Suprapubic skin (tissue), 4 donors: ENCODE results near the gene STX16.

Experiments used
- EP300 ChIP-seq: sonication (generic); formaldehyde crosslinking; IDR thresholded peaks from one replicate; pipeline ENCODE4 v1.6.1; 2017; ENCODE audit warnings: antibody characterized with exemption
- POLR2A ChIP-seq, 2 donors: fragments of 450-650 bp; IDR thresholded peaks; one replicate each; pipeline ENCODE4 v1.6.1; 2017; ENCODE audit warnings: antibody characterized with exemption in 2 of 2, mild to moderate bottlenecking in 2 of 2, moderate library complexity in 2 of 2
- POLR2AphosphoS5 ChIP-seq, 3 donors: sonication (generic); formaldehyde crosslinking; IDR thresholded peaks; one replicate each; pipeline ENCODE4 v1.6.1; 2017; ENCODE audit warnings: antibody characterized with exemption in 3 of 3
- TF ChIP-seq, protein P1 (sequence below), 2 donors: fragments of 200-600 bp in 1 of 2; fragments of 450-650 bp in 1 of 2; sonication (generic) in 1 of 2; IDR thresholded peaks; one replicate each; pipeline ENCODE4 v1.5.1; 2016 to 2019; ENCODE audit warnings: antibody characterized with exemption in 2 of 2, mild to moderate bottlenecking in 1 of 2, moderate library complexity in 1 of 2

DNA sequence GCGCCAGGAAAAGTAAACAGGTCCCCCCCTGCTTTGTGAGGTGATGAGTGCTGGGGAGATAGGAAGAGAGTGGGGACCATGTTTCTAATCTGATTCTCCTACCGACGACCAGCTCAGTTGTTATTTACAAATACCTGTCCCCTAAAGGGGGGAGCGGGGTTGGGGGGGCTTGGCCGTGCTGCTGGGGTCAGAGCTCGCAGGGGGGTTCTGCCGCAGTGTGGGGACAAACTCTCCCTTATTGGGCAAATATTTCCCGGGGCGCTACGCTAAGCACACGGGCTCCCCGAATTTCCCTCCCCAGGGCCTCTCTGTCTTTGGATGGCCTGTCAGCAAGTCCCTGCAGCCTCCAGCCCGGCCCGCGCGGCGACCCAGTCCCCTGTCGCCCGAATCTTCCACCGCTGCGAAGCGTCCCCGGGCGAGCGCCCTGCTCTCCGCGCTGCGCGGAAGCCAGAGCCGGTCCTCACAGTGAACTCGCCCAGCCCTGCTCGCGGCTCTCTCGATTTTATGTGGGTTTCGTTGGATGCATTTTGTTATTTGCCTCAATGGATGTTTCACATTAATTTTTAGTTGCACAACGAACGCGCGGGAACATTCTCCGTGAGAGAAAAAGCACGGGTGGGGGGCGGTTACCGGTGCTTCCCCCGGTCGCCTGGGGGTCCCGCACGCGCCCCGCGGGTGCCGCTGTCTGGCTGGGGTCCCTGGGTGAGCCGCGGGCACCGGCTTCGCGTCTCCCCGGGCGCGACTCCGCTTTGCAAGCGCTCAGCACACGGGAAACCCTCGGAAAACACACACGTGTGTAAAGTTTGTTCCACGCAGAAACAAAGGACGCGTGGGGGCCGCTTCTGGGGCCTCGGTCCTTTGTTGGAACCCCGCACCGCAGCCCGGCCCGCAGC, 1.5 kb upstream of the STX16 start:
- TF ChIP-seq EP300 (no peak), POLR2A (IDR thresholded peaks at IDR 0.05) (no peak), POLR2AphosphoS5 (IDR thresholded peaks at IDR 0.05) (no peak)
- TF ChIP-seq, protein P1, sequence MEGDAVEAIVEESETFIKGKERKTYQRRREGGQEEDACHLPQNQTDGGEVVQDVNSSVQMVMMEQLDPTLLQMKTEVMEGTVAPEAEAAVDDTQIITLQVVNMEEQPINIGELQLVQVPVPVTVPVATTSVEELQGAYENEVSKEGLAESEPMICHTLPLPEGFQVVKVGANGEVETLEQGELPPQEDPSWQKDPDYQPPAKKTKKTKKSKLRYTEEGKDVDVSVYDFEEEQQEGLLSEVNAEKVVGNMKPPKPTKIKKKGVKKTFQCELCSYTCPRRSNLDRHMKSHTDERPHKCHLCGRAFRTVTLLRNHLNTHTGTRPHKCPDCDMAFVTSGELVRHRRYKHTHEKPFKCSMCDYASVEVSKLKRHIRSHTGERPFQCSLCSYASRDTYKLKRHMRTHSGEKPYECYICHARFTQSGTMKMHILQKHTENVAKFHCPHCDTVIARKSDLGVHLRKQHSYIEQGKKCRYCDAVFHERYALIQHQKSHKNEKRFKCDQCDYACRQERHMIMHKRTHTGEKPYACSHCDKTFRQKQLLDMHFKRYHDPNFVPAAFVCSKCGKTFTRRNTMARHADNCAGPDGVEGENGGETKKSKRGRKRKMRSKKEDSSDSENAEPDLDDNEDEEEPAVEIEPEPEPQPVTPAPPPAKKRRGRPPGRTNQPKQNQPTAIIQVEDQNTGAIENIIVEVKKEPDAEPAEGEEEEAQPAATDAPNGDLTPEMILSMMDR (IDR thresholded peaks at IDR 0.05): no peak
